Endometrium (tissue), 2 donors: ENCODE measurements around the gene ZNF526.
A peak's percentile ranks its signal among the peaks of the same experiment; 100 is the strongest.
"Not testable (repeated sequence)": the region's sequence is repeated elsewhere in the genome, so short reads cannot be mapped to it uniquely, and the experiment has no call there.

Source experiments
- FAIRE-seq: peaks from 2 replicates; lab custom pipeline; 2012; peaks lifted over from hg19 to GRCh38; lab: Jason Lieb, UNC
- donor health status: control.
- donor health status: control.

Gene ZNF526

DNA sequence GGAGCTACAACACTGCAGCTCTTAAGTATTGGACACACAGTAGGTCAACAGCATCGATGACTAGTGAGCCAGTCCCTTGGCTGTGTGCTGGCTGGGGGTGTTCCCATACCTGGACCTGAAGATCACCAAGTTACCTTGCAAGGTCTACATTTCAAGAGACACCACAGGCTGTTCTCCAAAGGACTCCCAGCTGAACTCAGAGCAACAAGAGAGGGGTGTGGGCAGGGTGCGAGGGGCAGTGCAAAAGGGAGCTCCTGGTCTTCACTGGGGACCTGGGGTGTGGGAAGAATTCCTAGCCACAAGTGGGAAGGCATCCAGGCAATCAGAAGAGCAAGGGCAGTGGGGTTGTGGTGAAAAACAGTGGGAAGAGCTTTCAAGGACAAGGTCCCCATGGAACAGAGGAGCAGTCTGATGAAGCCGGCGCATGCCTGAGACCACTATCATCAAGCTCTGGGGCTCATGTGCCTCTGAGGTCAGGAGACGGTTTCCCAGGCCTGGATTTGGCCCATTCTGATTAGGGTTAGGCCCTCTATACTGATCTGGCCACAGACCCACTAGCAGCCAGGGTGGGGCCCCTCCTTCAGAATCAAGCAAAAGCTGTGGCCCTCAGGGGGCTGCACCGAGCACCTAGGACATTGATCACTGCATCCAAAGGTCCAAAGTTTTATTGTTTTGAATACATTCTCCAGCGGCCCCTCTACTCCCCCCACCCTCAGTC lies 27.0 kb downstream of the ZNF526 start:
- FAIRE-seq: no peak

DNA sequence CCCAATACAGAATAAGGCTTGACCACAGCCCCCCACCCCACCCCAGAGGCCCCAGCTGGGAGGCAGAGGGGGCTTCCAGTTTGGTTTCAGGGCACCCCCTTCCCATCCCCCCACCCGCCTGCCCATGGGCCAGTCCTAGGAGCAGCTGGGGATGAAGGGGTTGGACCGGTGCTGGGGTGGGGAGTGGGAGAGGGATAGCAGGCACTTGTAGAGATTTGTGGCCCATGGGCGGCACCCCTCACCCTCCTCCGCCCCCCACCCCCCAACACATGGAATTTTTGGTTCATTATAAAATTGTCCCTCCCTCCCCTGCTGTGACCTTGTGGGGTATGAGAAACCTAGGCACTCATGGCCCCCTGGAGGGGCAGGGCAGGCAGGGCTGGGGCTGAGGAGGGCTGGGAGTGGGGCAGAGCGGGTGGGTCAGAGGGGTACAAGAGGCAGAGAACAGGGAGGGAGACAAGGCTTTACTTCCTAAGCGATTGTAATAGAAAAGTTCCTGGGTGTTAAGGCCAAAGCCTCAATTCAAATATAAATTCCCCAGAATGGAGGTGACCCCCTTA lies 27.6 kb downstream of the ZNF526 start:
- no peak for FAIRE-seq

DNA sequence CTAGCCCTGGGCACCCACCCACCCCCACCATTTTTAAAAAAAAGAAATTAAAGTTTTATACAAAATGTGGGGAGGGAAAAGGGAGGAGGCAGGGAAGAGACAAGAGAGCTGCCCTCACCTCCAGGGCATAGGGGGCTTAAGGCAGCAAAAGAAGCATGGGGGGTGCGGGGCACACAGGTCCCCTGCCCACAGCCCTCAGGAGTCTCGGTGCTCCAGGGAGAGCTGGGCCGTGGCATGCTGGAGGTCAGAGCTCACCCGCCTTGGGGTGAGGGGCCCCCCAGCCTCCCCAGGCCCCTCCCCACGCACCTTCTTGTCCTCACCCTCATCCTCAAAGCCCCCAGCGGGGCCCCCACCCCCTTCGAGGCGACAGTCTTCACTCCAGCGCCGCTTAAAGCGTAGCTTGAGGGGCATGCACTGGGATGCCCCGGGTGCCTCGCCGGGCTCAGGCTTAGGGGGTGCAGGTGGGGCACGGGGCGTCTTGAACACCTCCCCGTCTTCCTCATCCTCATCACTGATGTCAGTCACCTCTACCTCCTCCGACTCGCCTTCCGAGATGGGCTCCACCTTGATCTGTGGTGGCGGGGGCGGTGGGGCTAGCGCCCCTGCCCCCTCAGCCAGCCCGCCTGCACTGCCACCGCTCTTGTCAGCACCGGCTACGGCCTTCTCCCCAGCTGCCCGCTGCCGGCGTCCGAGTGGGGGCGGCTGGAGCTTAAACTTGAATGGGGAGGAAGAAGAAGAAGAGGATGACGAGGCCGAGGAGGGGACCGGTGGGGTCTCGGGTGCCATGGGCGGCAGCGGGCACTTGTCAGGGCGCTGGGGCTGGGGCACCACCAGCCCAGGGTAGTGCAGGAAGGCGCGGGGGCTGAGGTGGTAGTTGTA lies 28.4 kb downstream of the ZNF526 start:
- no peak for FAIRE-seq

DNA sequence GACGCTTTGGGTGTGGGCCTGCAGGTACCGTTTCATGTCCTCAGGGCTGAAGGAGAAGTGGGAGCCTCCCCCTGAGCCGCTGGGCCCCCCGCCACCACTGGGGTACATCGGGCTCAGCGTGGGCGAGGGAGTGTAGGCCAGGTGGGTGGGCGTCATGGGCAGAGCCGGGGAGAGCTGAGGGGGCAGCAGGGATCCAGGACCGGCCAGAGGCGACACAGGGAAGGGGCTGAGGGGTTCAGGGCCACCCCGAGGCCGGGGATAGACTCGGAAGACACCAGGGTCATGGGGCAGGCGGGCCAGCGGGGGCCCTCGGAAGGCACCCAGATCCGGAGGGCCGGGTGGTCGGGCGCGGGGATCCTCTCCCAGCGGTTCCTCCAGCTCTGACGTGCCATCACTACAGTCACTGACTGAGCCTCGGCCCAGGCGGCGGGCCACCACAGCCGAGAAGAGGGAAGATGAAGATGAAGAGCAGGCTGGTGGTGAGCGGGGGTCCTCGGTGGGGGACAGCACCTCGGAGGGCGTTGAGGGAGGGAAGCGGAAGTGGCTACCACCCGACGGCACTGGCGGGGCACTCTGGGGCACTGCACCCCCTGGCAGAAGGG lies 29.1 kb downstream of the ZNF526 start:
- no peak for FAIRE-seq

DNA sequence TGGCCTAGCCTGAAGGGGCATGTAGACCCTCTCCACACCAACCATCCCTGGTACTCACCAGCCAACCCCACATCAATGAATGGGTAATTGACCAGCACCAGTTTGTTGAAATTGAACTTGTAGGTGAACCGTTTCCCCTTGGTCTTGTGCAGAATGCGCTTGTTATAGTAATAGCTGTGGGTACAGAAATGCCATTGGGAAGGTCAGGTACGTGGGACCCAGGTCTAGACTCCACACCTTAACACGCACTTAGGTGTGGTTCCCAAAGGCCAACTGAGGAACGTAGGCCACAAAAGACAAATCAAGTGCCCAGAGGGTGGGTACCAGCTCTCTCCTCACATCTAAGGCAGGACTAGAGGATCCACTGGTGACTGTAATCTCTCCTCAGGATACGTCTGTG lies 29.7 kb downstream of the ZNF526 start:
- FAIRE-seq: no peak

DNA sequence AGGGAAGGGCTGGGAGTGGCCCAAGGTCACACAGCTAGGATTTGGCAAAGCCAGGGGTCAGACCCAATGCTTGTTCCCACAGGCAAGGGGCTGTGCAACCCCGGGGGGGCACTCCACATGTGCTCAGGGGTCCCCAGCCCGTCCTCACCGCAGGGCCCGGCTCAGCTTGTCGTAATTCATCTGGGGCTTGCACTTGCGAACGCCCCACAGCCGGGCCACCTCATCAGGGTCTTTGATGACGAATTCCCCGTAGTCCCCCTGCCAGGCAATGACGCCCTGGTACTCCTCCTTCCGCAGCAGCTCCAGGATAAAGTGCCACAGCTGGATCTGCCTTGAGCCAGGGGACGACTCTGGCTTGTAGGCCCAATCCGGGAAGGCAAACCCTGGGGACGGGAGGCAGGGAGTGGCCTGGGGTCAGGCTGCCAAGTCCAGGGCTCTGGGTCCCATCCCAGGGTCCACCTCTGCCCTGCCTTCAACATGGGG lies 30.1 kb downstream of the ZNF526 start:
- FAIRE-seq: no peak

DNA sequence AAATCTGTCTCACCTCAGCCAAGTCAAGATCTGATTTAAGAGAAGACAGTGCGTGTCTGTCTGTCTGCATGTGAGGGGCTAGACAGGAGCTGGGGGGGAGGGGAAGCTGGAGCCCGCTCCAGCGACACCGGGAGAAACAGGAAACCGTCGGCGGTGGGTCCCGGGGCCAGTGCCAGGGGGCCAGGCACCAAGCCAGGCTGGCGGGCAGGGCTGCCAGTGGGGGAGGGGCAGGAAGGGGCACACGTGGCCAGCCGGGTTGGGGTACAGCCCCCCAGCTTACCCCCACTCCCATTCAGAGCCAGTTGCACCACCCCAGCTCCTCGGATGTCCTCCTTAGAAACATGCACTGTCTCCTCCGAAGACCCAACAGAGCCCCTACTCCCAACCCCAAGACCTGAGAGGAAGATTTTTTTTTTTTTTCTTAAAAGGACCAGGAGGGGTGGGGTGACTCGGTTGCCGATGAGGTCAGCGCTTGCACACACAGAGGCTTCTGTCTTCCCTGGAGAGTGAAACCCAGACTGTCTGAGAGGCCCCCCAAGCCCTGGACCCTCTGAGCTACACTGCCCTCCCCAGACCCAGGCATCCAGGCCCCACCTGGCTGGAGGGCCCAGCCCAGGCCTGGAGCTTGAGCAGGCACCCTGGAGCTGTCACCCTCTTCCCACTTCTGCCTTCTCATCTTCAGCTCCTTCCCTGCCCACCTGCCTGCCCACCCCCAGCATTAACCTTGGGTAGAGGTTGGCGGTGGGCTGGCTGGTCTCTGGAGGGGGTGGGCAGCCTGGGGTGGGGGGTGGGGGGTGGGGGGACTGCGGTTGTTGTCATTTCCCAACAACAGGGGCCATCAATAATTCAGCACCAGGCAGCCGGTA lies 30.8 kb downstream of the ZNF526 start:
- FAIRE-seq: no peak

DNA sequence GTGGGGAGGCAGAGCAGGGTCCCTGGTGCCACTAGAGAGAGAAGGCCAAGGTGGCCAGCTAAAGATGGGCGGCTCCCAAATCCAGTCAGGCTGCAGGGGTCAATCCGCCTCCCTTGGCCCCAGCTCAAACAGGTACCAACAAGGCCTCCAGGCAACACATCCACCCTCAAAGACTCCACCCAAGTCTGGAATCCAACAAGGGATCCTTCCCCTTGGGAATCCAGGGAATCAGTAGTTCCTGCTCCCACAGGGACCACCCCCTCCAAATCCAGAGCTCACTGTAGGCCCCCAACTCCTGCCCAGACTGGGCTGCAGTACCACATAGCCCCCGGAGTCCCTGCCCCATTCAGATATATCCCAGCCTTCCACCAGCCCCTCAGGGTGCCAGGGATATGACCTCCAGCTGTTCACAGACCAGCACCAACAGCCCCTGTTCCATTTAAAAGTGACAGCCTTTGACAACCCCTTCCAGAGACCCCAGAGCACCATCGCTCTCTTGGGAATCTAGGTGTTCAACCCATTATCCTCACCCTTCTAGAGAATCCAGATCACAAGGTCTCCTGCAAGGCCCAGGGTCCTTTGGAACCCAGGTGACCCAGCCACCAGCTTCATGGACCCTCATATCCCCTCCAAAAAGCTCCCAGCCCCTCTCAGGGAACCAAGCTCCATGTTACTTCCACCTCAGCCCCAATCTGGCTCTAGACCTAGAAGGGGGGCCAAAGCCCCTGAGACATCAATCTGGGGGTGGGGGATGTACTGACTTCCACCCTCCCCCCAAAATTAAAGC lies 31.7 kb downstream of the ZNF526 start:
- no peak for FAIRE-seq

DNA sequence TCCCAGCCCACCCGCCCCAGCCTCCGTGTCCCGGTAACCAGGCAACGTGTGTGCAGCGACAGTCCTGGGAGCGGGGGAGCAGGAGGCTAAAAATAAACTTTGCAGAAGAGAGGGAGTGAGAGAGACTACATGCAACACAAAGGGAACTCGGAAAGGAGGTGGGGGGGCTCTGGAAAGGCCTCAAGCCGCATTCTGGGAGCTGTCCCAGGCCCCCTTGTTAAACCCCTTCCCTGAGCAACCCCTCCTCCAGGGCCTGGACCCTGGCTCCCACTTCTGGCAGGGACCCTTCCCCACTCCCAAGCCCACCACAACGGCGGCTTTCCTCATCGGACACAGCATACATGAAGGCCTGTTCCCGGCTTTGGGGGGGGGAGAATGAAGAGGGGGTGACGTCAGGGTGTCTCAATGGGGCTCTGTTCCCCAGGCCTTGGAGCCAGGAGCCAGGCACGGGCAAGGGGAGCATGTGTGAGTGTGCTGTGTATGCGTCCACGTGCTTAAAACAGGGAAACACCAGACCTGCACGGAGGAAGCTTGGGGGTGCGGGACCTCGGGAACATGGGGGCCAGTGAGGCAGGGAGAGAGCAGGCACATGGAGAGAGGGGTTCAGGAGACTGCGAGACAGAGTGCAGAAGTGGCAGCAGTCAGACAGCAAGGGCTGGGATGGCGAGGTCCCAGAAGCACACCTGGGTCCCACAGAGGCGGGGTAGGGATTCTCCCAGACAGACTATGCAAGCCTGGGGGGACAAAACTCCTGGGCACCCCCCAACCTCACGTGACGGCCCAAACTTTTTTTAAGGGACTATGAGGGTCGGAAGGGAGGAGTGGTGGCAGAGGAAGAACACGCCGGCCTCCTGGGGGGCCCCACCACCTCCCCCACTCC lies 32.5 kb downstream of the ZNF526 start:
- no peak for FAIRE-seq

DNA sequence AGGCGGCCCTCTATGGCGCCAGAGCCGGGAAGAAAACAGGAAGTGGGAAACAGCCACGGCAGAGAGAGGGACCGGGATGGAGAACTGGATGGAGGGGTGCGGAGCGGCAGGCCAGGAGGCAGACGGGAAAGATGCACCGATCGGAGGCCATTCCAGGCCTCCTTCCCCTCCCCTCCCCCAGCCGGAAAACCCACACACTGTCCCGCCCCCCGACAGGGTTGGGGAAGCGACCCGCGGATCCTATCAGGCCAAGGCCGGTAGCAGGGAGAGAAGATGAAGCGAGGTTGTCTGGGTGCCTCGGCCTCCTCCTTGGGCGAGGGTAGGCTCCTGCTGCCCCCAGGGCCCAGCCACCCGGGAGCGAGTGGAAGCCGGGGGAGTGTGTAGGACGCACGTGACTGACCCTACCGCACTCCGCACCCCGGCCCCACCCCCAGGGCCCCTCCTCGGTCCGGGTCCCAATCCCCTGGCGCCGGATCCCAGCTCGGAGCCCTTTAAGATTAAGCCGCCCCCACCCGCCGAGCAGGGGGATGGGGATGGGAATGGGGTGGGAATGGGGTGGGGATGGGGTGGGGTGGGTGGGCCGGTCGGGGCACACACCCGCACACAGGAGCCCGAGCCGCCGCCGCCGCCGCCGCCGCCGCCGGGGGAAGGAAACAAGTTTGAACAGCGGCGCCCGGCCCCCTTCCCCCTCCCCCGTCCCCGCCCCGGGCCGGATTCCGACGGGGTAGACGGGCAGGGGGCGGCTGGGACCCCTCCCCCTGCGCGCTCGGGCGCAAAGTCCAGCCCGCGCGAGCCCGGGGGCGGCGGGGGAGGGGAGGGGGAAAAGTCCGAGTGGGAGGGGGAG lies 33.4 kb downstream of the ZNF526 start:
- FAIRE-seq: no peak

DNA sequence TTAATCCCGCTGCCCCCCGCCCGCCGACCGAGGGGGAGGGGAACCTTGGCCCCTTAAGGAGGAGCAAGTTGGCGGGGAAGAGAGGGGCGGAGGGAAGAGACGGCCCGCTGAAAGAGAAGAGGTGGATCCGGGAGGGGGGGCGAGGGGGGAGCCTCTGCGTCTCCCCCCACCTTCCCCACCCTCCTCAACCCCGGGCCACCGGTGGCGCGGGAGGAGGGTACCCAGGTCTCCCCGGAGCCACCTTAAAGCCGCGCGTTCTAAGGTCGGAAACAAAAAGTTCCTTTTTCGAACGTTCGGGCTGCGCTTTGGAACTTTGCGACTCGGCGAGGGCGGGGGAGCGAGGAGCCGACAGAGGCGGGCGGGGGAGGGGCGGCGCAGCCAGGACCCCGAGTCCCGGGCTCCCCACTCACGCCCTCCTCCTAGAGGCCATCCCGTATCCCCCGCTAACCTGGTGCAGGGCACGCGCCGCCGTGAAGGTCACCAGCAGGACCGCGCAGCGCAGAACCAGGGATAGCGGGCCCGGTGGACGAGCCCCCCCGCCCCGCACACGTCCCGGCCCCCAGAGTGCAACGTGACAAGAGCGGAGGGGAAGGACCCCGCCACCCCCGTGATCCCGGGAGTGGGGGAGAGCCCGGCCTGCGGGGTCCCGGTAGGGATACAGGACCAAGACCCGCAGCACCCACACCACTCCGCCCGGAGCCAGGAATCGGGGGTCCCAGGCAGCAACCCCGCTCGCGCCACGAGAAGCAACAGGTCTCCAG lies 34.2 kb downstream of the ZNF526 start:
- FAIRE-seq: no peak

DNA sequence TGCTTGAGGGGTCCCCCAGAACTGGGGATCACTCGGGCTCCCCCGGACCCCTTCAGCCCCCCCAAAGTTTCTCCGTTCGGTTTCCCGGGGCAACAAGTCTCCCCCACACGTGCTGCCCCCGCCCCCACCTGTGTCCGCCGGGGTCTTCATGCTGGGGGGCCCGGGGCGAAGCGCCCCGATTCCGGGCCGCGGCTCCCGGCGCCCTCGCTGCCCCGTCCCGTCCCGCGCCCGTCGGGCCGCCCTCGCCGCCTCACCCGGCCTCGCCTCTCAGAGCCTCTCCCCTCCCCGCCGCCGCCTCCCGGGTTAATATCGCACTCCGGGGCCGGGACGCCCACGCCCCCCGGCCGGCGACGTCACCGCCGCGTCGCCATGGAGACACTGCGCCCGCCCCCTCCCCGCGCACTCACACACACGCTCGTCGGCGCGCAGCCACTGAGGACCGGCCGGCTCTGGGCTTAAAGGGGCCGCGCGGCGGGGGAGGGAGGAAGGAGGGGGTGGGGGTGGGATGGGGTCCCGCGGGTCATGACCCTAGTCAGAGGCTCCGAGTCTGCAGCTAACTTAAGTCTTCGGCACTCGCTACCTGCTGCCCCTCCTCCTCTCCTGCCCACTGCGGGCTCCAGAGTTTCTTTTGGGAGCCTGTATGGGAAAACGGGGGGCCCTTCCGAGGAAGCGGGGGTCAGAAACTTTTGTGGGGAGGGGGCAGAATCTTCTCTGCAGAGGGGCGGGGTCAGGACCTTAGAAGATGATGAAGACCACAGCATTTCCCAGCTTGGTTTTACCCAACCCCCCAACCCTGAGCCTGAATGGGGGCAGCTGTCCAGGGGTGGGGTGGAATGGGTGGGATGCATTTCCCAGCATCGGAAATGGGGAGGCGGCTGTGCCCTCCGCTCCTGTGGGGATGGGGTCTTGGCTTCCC lies 35.0 kb downstream of the ZNF526 start, which contains the start of gene ERF:
TSS of gene ERF (minus strand) at position 279 of the 916 bp plus-strand sequence. CDS start at position 150, 129 bp downstream.
- FAIRE-seq: no peak

DNA sequence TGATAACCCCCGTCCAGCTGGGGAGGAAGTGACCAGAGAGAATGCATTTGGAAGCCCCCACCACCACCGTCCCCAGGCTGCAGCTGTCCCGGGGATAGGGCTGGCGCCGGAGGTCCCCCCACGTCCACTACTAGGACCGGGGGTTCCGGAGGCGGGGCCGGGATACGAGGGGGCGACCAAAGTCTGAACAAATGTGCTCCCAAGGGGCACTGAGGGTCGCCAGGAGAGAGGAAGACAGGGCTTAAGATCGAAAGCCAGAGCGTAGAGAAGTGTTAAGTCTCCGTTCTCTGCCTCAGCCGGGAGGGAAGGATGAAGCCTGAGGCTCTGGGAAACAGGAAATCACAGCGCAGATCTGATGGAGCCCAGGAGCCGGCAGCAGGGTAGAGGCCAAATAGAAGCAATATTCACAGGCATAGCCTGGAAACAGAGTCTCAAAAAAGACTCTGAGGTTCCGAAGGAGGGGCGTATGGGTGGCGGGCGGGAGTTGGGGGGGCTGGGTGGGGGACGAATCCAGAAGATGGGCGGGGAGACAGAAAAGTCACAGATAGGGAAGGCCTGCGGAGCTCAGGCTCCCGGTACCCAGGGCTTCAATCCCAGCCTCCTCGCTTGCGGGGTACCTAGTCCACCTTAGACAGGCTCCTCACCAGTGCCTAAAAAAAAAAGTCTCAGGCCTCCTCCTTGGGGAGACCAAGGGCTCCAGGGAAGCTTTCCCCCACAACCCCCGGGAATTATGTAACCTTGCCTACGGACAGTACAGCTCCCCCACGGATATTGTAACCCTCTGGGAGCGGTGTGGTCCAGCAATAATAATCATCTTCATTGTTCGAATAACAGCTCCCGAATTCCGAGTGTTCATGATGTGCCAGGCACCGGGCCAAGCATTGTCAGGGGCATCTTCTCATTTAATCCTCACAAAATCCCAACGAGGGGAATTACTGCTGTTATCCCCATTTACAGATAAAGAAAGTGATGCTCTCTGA lies 35.9 kb downstream of the ZNF526 start:
- FAIRE-seq: peak; percentile 12

DNA sequence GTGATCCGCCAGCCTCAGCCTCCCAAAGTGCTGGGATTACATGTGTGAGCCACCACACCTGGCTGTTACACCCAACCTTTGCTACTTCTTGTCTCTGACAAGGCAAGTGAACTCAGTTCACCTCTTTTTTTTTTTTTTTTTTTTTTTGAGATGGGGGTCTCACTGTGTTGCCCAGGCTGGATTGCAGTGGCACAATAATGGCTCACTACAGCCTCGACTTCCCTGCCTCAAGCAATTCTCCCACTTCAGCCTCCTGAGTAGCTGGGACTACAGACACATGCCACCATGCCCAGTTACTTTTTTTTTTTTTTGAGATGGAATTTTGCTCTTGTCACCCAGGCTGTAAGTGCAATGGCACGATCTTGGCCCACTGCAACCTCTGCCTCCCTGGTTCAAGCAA lies 37.7 kb downstream of the ZNF526 start:
- not testable (repeated sequence) for FAIRE-seq

DNA sequence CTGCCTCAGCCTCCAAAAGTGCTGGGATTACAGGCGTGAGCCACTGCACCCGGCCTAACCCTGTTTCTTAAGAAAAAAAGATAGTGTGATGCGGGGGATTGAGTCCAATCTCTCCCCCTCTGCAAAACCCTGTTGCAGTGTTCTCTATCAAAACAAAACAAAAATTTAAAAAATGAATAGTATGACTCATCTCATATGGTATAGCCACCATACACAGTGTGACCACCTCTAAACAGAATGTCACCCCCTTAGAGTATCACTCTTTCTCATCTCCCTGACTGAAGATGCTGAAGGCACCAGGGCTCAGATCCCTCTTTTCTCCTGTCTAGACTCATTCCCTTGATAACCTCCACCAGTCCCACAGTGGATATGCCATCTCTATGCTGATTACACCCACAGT lies 41.7 kb downstream of the ZNF526 start:
- no peak for FAIRE-seq

DNA sequence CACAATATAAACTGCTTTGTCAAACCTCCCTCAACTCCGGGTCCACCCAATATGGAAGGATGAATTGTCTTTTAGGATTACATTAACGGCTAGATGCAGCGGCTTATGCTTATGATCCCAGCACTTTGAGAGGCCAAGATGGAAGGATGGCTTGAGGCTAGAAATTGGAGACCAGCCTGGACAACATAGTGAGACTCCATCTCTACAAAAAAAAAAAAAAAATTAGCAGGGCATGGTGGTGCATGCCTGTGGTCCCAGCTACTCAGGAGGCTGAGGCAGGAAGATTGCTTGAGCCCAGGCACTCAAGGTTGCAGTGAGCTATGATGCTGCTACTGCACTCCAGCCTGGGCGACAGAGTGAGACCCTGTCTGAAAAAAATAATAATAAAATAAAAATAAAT lies 46.0 kb downstream of the ZNF526 start:
- FAIRE-seq: not testable (repeated sequence)
